ENCODE measurements around the gene SCN1A.
"Not testable (repeated sequence)": the region's sequence is repeated elsewhere in the genome, so short reads cannot be mapped to it uniquely, and the experiment has no call there.

The SCN1A gene

DNA sequence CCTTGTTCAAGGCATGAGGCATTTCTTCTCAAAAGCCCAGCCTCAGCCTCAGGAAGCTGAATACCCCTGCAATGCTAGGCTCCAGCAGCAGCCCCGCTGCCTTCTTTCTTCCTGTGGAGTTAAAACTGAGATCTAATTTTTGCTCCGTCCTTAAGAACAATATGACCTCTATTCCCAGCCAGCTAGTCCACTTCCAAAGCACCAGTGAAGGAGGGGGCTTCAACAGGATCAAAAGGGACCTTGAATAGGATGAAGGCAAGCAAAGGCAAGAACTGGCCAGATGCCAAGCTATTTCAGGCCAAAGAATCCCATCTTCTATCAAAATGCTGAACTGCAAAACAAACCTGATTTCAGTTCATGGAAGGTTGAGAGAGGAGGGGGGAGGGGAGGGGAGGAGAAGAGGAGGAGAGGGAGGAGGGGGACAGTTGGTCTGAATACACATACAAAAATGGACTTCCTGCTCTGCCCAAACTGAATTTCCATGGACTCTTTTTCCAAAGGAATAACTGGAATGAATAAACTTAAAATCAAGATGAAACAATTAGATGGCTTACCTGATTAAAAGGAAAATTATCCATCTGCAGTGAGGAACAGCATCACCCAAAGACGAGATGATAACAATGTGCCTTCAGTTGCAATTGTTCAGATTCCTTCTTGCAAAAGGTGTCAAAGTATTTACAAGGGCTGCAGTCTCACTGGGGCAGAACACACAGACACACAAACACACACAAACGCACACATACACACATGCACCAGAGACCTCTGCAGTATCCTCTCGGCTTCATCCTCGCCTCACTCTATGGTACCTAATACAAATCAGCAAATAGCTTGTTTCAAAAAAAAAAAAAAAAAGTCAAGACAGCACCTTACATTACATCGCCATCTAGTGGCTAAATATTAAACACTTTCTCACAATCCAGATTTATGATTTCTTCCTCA, at the start of gene SCN1A:
Gene SCN1A (minus strand): TSS at position 804 of the 939 bp plus-strand sequence. CDS start 54,399 bp downstream, outside the sequence.
- peak; percentile 84 for DNase-seq

DNA sequence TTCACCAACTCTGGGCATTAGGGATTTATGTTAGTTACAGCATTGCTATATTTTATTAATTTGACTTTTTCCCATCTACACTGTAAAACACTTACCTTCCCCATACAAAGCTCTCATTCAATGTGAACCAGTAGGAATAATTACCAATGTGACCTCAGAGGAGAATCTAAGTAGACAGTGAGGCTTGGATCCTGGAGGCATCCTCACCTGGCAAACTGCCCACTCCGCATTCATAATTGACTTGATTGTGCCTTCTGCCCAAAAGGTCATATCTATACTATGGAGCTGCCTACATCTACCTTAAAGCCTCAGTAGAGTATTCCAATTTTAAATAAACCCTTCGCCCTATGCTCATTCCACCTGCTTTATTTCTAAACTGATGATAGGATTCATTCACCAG, 45.4 kb upstream of the SCN1A start:
- peak; percentile 97 for DNase-seq

- DNase-seq = no peak
Measured at GRCh38 chr2:166171216-166171615, 43.4 kb upstream of the SCN1A start.

- no peak for DNase-seq
Measured at GRCh38 chr2:166170356-166170755, 42.5 kb upstream of the SCN1A start.

DNA sequence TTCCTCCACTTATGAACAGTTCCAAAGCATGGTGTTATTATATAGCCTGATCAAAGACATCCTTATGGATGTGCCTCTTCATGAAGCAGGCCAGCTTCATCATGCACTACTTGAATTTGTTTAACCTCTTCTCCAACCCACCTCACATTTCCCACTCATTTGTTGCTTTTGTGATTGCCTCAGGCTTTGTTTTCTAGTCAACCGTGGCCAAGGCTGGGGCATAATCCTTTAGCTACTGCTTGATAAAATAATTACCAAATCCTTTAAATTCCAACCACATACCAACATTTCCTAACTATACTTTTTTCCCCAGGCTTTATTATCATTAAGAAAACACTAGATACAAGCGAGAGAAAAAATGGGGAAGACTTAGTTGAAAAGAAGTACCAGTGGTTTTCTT, 39.6 kb upstream of the SCN1A start:
- DNase-seq = no peak

- DNase-seq = no peak
Measured at GRCh38 chr2:166163775-166164174, 36.0 kb upstream of the SCN1A start.

DNA sequence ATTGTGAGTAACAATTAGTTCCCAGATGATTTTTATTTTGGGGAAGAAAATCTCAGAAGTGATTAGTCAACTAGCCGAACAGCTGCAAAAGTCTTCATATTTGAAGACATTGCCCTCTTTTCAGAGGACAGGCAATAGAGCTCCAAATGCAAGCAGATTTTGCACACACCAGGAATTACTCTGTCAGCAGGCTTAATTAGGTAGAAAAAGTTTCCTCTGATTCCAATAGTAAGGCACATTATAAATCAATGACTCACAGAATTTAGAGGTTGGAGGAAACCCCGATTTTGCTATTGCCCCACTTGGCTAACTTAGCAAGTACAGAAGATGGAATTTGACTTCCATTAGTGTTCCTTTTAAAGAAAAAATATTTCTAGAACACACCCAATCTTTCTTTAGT, 30.7 kb upstream of the SCN1A start:
- DNase-seq = no peak

GRCh38 chr2:166157578-166157977, 29.8 kb upstream of the SCN1A start:
- no peak for DNase-seq

GRCh38 chr2:166156985-166157490, 29.2 kb upstream of the SCN1A start:
- no peak for DNase-seq

GRCh38 chr2:166155589-166155988, 27.8 kb upstream of the SCN1A start:
- DNase-seq = no peak

GRCh38 chr2:166154685-166155338, 27.0 kb upstream of the SCN1A start:
- DNase-seq = no peak

GRCh38 chr2:166152064-166152463, 24.2 kb upstream of the SCN1A start:
- DNase-seq = no peak

GRCh38 chr2:166148500-166149400, 20.9 kb upstream of the SCN1A start:
- peak; percentile 82 for DNase-seq

DNA sequence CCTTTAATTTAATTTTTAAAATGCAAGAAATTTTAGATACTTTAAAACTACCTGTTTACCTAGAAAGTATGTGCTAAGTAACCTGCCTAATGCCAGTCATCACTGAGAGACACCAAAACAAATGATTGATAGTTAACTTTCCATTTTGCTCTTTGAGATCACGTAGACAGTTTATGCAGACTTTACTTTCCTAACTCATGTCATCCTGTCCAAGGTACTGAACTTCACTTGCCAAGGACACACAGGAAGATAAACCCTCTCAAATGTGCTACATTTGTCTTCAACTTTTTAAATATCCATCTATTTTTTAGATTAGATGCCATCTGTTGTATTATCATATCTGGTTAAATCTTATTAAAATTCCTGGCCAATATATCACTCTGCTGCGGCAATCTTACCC, 20.1 kb upstream of the SCN1A start:
- DNase-seq = no peak

DNA sequence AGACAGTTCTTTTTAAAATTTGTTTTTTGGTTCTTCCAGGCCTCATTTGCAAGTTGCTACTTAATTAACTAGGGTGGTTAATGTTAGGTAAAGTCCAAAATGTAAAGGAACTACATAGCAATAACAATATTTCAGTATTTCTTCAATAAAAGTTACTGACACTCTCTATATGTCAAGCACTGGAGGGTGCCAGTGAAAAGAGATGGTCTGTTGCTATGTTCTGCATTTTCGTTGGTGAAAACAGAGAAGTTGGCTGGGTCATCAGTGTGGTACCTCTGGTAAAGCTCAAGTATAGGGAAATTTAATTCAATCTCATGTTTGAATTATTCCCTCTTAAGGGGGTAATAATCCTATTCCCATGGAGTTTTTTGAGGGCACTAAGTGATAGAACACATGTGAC, 16.3 kb upstream of the SCN1A start:
- no peak for DNase-seq

DNA sequence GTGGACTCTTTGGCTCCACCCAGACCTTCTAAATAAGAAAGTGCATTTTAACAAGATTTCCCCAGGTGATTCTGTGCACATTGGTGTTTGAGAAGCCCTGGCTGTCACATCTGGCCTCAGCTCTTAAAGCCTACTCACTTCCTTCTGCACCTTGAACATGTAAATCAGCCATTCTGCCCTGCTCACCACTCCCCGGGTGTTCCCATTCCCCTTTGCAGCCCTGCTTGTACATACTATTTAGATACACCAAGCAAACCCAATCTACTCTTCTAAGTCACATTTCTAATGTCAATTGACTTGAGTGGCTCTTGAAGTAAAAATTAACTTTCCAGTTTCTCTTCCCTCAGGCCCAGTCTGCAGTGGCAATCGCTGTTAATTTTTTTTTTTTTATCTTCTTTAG, 13.1 kb upstream of the SCN1A start:
- no peak for DNase-seq

DNA sequence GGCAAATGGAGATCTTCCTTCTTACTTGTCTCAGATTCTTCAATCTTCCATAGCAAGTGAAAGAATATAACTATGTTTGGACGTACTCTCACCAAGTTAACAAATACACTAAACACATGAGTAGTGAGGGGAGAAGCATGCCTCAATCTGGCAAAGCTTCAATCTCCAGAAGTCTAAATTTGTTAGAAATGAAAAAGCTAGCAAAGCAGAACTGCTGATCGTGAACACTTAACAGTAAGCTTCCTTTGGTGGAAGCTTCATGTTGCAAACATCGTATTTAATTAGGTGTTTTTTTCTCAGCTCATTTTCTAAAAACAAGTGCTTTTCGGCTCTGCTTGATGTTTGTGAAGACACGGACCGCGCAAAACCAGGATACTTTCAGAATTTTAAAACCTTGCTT, 12.7 kb upstream of the SCN1A start:
- DNase-seq = no peak

GRCh38 chr2:166139479-166139878, 11.7 kb upstream of the SCN1A start:
- not testable (repeated sequence) for DNase-seq

GRCh38 chr2:166138667-166139066, 10.8 kb upstream of the SCN1A start:
- DNase-seq = no peak

DNA sequence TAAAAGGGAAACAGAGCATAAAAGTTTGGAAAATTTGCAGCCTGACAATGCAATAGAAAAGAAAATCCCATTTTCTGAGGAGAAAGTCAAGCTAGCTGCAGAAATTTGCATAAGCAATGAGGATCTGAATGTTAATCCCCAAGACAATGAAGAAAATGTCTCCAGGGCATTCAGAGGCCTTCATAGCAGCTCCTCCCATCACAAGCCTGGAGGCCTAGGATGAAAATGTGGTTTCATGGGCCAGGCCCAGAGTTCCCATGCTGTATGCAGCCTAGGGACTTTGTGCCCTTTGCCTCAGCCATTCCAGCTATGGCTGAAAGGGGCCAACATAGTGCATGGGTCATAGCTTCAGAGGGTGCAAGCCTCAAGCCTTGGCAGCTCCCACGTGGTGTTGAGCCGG, 10.3 kb upstream of the SCN1A start:
- DNase-seq = no peak

- DNase-seq = no peak
Measured at GRCh38 chr2:166137331-166137730, 9.5 kb upstream of the SCN1A start.

DNA sequence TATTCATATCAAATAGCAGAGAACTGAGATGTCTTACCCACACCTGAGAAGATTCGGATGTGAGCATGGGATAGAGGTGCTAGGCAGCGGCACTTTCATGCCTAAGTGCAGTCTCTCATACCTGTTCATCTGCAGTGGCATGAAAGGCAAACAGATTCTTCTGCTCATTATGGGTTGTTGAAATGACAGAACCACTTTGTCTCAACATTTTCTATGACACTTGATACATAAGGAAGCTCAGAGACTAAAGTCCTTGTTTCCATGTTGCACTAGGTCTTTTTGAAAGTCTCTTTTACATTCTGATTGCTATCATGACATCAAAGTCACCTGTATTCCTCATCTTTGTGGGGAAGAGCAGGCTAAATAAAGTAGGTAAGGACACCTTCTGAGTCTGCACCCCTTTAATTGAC, 8.0 kb upstream of the SCN1A start:
- DNase-seq = no peak

All from NCI-H2227 treated with DMSO at 0.1 percent for 48 hours (cell line).